Esophagus squamous epithelium (tissue), 5 donors: Measurements from ENCODE around the gene EXOSC5. TPM values are rescaled to one million over a fixed set of nuclear protein-coding genes. Genes with fewer than 3 reads are reported as not detected.
A peak's percentile ranks its signal among the peaks of the same experiment; 100 is the strongest.

Experiments
- DNase-seq: peaks from one replicate; lab custom pipeline; 2025; lab: John Stamatoyannopoulos, UW
- H3K27ac ChIP-seq, 4 donors: fragments of 200-600 bp; sonication (generic); one replicate each; pipeline ENCODE4 v1.5.1; 2016 to 2019; ENCODE audit warnings: mild to moderate bottlenecking in 1 of 4
- H3K27me3 ChIP-seq, 4 donors: fragments of 200-600 bp; sonication (generic); 1 replicate in 3 of 4; 2 replicates in 1 of 4; pipeline versions ENCODE4 v1.5.1 to v1.6.0; 2017 to 2021; ENCODE audit warnings: antibody characterized with exemption in 1 of 4
- H3K36me3 ChIP-seq, 3 donors: fragments of 200-600 bp; sonication (generic); one replicate each; pipeline ENCODE4 v1.5.1; 2016 to 2019
- H3K4me1 ChIP-seq, 3 donors: fragments of 200-600 bp; sonication (generic); one replicate each; pipeline ENCODE4 v1.5.1; 2017 to 2019
- H3K4me3 ChIP-seq, 4 donors: fragments of 200-600 bp; sonication (generic); 1 replicate in 3 of 4; 2 replicates in 1 of 4; pipeline ENCODE4 v1.5.1; 2016 to 2019; ENCODE audit warnings: mild to moderate bottlenecking in 2 of 4, moderate library complexity in 1 of 4
- H3K9me3 ChIP-seq, 3 donors: fragments of 200-600 bp; sonication (generic); one replicate each; pipeline ENCODE4 v1.5.1; 2016 to 2019
- CTCF ChIP-seq, 6 experiments: fragments of 450-650 bp in 4 of 6; fragments of 200-600 bp in 2 of 6; sonication (generic) in 2 of 6; IDR thresholded peaks; one replicate each; pipeline ENCODE4 v1.5.1; 2016 to 2019; ENCODE audit warnings: antibody characterized with exemption in 6 of 6, mild to moderate bottlenecking in 4 of 6, moderate library complexity in 4 of 6
- POLR2A ChIP-seq, 4 donors: fragments of 450-650 bp; IDR thresholded peaks; one replicate each; pipeline ENCODE4 v1.6.1; 2017; ENCODE audit warnings: antibody characterized with exemption in 4 of 4, mild to moderate bottlenecking in 4 of 4, moderate library complexity in 3 of 4
- WGBS, 2 donors: methylation state at CpG; one replicate each; pipeline ENCODE4 v1.1.5; 2018; 5-methylcytosine and 5-hydroxymethylcytosine counted together
- intact Hi-C: fragments of 100-400 bp; cut with DNase I; formaldehyde crosslinking; loops from one replicate; pipeline ENCODE4 v1.15.0; 2022
- total RNA-seq, 4 donors: library from RNA; depleted of rRNA; stranded (reverse); fragments of >200 nt; gene quantifications; one replicate each; pipeline ENCODE4 v1.1.0, GENCODE V29; 2016
- donor health status: DM: yes; HTN: yes; CAD: no.

The EXOSC5 gene
- total RNA-seq = 10 to 100 TPM; 22.4 to 37.0 (median 28.6) TPM

GRCh38 chr19:41397086-41398049, at the start of gene EXOSC5, which contains the start of gene BCKDHA:
Gene EXOSC5 (minus strand): TSS chr19:41397359. CDS start chr19:41397328, 31 bp downstream.
Gene BCKDHA (plus strand): TSS chr19:41397818. CDS start chr19:41397828, 10 bp downstream.
- no peaks in the 10 kb centered on the region for H3K9me3 ChIP-seq
- H3K4me3 ChIP-seq = peak within 1 kb of the TSS; percentile 83 to 100 (median 86)
- peaks cover 18 to 65% (median 23%) of the 10 kb centered on the region in 3 donors for H3K4me1 ChIP-seq
- H3K36me3 ChIP-seq = peaks cover 0 to 39% (median 0%) of the 10 kb centered on the region in 3 donors
- peak within 1 kb of the TSS; percentile 89 to 100 (median 96) for H3K27ac ChIP-seq
- peak; percentile 94 for DNase-seq
- H3K27me3 ChIP-seq = no peaks in the 10 kb centered on the region
- 0% methylated on average over 17 to 26 of the region's 50 CpGs for WGBS, 2 donors
- TF ChIP-seq CTCF (IDR thresholded peaks at IDR 0.05) (peak in 2 of 6 experiments; percentile 9 to 26), POLR2A (IDR thresholded peaks at IDR 0.05) (peak in 3 of 4 donors; percentile 49 to 70 (median 68))
- intact Hi-C loops = no loop called here

- H3K4me1 ChIP-seq = peaks cover 0 to 19% (median 0%) of the 10 kb centered on the region in 3 donors
- TF ChIP-seq POLR2A (IDR thresholded peaks at IDR 0.05) = no peak
- no peak for TF ChIP-seq CTCF (IDR thresholded peaks at IDR 0.05)
- H3K4me3 ChIP-seq = no peak overlapping the region
- WGBS, 2 donors = 45 to 61% methylated on average over 4 to 5 of the region's 5 CpGs
- no peaks in the 10 kb centered on the region for H3K36me3 ChIP-seq
- no peaks in the 10 kb centered on the region for H3K9me3 ChIP-seq
- H3K27ac ChIP-seq = no peak overlapping the region
- DNase-seq = no peak
- intact Hi-C loops = loop anchor here (10.0 kb wide), 1 partner anchor 119 kb away; no protein-coding TSS in a partner anchor
- peaks cover 0 to 46% (median 0%) of the 10 kb centered on the region in 4 donors for H3K27me3 ChIP-seq
Measured at GRCh38 chr19:41445575-41445974, 48.4 kb upstream of the EXOSC5 start.

- H3K4me3 ChIP-seq = no peak overlapping the region
- DNase-seq = no peak
- peaks cover 5 to 23% (median 6%) of the 10 kb centered on the region in 3 donors for H3K4me1 ChIP-seq
- intact Hi-C loops = loop anchor here (10.0 kb wide), 1 partner anchor 121 kb away; no protein-coding TSS in a partner anchor
- H3K9me3 ChIP-seq = no peaks in the 10 kb centered on the region
- H3K27ac ChIP-seq = no peak overlapping the region
- TF ChIP-seq CTCF (IDR thresholded peaks at IDR 0.05) (no peak), POLR2A (IDR thresholded peaks at IDR 0.05) (no peak)
- 65 to 75% methylated on average over 5 to 6 of the region's 6 CpGs for WGBS, 2 donors
- no peaks in the 10 kb centered on the region for H3K36me3 ChIP-seq
- peaks cover 0 to 46% (median 0%) of the 10 kb centered on the region in 4 donors for H3K27me3 ChIP-seq
Measured at GRCh38 chr19:41443813-41444455, 46.8 kb upstream of the EXOSC5 start.

GRCh38 chr19:41442473-41443355, 45.6 kb upstream of the EXOSC5 start, which contains the start of gene ERICH4:
Gene ERICH4 (plus strand): TSS chr19:41443156. CDS start chr19:41443170, 14 bp downstream.
- no peak for DNase-seq
- Histone ChIP-seq H3K4me1 (peaks cover 5 to 31% (median 7%) of the 10 kb centered on the region in 3 donors), H3K9me3 (no peaks in the 10 kb centered on the region), H3K4me3 (no peak within 1 kb of the TSS), H3K27me3 (peaks cover 0 to 42% (median 0%) of the 10 kb centered on the region in 4 donors), H3K36me3 (peaks cover 0 to 5% (median 0%) of the 10 kb centered on the region in 3 donors), H3K27ac (no peak within 1 kb of the TSS)
- intact Hi-C loops = loop anchor here (10.0 kb wide), 1 partner anchor 122 kb away; no protein-coding TSS in a partner anchor
- WGBS, 2 donors = 70 to 78% methylated on average over 2 to 6 of the region's 7 CpGs
- TF ChIP-seq CTCF (IDR thresholded peaks at IDR 0.05) = no peak
- no peak for TF ChIP-seq POLR2A (IDR thresholded peaks at IDR 0.05)
